GM12891 (cell line): ENCODE data around the gene SLC22A1.

Experiments used
- PAX5 ChIP-seq: IDR thresholded peaks from 2 replicates; pipeline ENCODE4 v1.6.1; 2011; ENCODE audit warnings: low read length, moderate library complexity, mild to moderate bottlenecking; ENCODE audit not compliant: insufficient read depth, severe bottlenecking
- POLR2A ChIP-seq: IDR thresholded peaks from 2 replicates; pipeline ENCODE4 v1.6.1; 2011; ENCODE audit warnings: low read depth, low read length, control low read depth
- POLR2AphosphoS5 ChIP-seq: IDR thresholded peaks from 2 replicates; pipeline ENCODE4 v1.6.1; 2011; ENCODE audit warnings: low read depth, low read length, control low read depth
- POU2F2 ChIP-seq: IDR thresholded peaks from 2 replicates; pipeline ENCODE4 v1.6.1; 2011; ENCODE audit warnings: low read depth, mild to moderate bottlenecking, control low read depth, low read length, moderate library complexity
- SPI1 ChIP-seq: IDR thresholded peaks from 2 replicates; pipeline ENCODE4 v1.6.1; 2011; ENCODE audit warnings: low read depth, low read length, control low read depth
- TAF1 ChIP-seq: IDR thresholded peaks from 2 replicates; pipeline ENCODE4 v1.6.1; 2011; ENCODE audit warnings: low read depth, low read length, control low read depth

GRCh38 chr6:160178271-160178670, 56.7 kb downstream of the SLC22A1 start:
- no peak for TF ChIP-seq POLR2A
- no peak for TF ChIP-seq POLR2AphosphoS5
- no peak for TF ChIP-seq SPI1
- no peak for TF ChIP-seq TAF1
- no peak for TF ChIP-seq PAX5
- TF ChIP-seq POU2F2: no peak
